ENCODE measurements around the gene FAM3D. TPM values are rescaled to one million over a fixed set of nuclear protein-coding genes. Genes with fewer than 3 reads are reported as not detected.

FAM3D gene
- total and polyA plus RNA-seq, 8 donors = 0.32 to 2.1 (median 0.67) TPM

- 68 to 79% methylated on average over 9 of the region's 9 CpGs for WGBS, 2 donors
- H3K4me3 ChIP-seq = no peak overlapping the region
- intact Hi-C loops (cut with DNase I) = no loop called here
- H3K27me3 ChIP-seq = no peaks in the 10 kb centered on the region
- ATAC-seq (no peak), DNase-seq (no peak), FAIRE-seq (no peak)
- TF ChIP-seq CTCF (IDR thresholded peaks at IDR 0.05) = no peak
- no peak overlapping the region for H3K27ac ChIP-seq
- no peaks in the 10 kb centered on the region for H3K36me3 ChIP-seq
- no peaks in the 10 kb centered on the region for H3K4me1 ChIP-seq
- H3K9me3 ChIP-seq = no peaks in the 10 kb centered on the region
Observed at GRCh38 chr3:58657036-58657520, 9.5 kb downstream of the FAM3D start.

GRCh38 chr3:58656631-58657030 is 9.9 kb downstream of the FAM3D start:
- DNase-seq (no peak), FAIRE-seq (no peak), ATAC-seq (no peak)
- 79 to 84% methylated on average over 2 of the region's 2 CpGs for WGBS, 2 donors
- no peak for TF ChIP-seq CTCF (IDR thresholded peaks at IDR 0.05)
- intact Hi-C loops (cut with DNase I) = no loop called here
- no peaks in the 10 kb centered on the region for H3K27me3 ChIP-seq
- H3K4me1 ChIP-seq = no peaks in the 10 kb centered on the region
- no peaks in the 10 kb centered on the region for H3K9me3 ChIP-seq
- no peak overlapping the region for H3K4me3 ChIP-seq
- no peaks in the 10 kb centered on the region for H3K36me3 ChIP-seq
- H3K27ac ChIP-seq = no peak overlapping the region

GRCh38 chr3:58654466-58654865 is 12.1 kb downstream of the FAM3D start:
- no peak for TF ChIP-seq CTCF (IDR thresholded peaks at IDR 0.05)
- intact Hi-C loops (cut with DNase I) = no loop called here
- H3K27ac ChIP-seq = no peak overlapping the region
- H3K9me3 ChIP-seq = no peaks in the 10 kb centered on the region
- H3K36me3 ChIP-seq = no peaks in the 10 kb centered on the region
- no peak for FAIRE-seq
- ATAC-seq = no peak
- no peak for DNase-seq
- no peaks in the 10 kb centered on the region for H3K4me1 ChIP-seq
- H3K27me3 ChIP-seq = no peaks in the 10 kb centered on the region
- WGBS, 2 donors = 76 to 93% methylated on average over 6 of the region's 6 CpGs
- H3K4me3 ChIP-seq = no peak overlapping the region

- intact Hi-C loops (cut with DNase I) = no loop called here
Observed at GRCh38 chr3:58652624-58653023, 13.9 kb downstream of the FAM3D start.

More at GRCh38 chr3:58652624-58653023, 13.9 kb downstream of the FAM3D start:
- no peak for TF ChIP-seq CTCF (IDR thresholded peaks at IDR 0.05)
- WGBS, 2 donors = 13 to 45% methylated on average over 2 of the region's 2 CpGs
- no peak for FAIRE-seq
- H3K4me1 ChIP-seq = no peaks in the 10 kb centered on the region
- no peaks in the 10 kb centered on the region for H3K27me3 ChIP-seq
- ATAC-seq = no peak
- H3K36me3 ChIP-seq = no peaks in the 10 kb centered on the region
- no peak for DNase-seq
- no peak overlapping the region for H3K27ac ChIP-seq
- H3K4me3 ChIP-seq = no peak overlapping the region
- no peaks in the 10 kb centered on the region for H3K9me3 ChIP-seq
